ENCODE measurements around the gene FILIP1.

FILIP1 gene

DNA sequence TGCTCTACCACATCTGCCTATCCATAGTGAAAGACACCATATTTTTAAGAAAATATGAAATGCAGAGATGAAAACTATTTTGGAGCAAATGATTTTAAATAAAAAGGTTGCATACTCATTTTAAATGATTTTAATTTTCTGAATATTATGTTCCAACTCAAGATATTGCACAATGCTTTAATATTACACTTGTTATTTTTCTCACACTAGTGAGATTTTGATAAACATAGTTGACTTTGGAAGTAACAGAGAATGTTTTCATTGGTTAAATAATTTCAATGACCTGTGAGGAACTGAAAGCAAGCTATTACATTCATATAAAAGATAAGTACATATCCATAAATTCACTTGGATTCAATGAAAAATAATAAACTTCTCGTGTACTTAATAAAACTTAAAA lies 201.9 kb downstream of the FILIP1 start:
- no peak for DNase-seq (ENCODE audit: low read depth)

DNA sequence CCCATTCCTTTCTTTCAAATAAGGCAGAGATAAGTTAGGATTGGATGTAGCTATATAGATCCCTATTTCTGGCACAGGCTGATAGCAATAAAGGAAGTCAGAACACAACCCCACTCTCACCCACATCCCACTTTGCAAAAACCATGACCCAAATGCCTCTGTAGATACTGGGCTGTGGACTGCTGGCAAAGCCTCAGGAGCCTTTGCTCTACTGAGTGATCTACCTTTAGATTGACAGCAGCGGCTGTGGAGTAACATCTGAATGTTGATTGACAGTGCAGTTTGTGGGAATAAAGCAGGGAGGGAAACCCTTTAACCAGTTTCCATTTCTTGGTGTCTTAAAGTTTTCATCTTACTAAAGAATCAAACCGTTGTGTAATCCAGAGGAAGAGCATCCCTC lies 202.3 kb downstream of the FILIP1 start:
- DNase-seq (ENCODE audit: low read depth): no peak

DNA sequence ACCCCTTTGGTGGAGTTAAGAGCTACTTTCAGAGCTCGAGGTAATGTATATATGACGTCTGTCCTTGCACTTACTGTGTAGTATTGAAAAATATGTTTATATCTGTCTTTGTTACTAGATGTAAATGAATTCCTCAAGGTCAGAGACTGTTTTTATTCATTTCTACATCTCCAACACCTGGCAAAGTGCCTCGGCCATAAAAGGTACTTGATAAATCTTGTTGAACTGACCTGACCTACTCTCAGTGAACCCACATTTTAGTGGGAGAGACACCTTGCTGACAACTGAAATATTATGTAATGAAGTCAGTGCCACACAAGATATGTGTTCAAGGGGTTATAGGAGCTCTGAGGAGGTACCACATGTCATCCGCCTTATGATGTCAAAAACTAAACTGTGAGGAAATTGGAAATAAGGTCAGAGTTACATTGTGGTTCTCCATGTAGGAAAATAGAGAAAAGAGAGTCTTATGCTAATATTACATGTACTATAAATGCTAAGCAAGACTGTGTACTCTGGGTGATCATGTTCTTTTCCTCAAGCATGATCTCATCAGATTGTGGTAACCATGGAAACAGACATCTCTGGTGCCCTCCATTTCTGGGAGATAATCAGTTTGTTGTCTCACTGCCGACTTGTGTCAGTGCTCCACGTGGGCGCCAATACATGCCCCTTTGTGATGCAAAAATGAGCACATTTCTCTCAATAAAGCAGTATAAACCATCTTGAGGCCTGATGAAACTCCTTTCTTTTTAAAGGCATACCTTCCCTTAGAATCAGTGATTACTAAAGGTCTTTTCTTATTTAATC lies 203.3 kb downstream of the FILIP1 start:
- DNase-seq (ENCODE audit: low read depth): no peak

DNA sequence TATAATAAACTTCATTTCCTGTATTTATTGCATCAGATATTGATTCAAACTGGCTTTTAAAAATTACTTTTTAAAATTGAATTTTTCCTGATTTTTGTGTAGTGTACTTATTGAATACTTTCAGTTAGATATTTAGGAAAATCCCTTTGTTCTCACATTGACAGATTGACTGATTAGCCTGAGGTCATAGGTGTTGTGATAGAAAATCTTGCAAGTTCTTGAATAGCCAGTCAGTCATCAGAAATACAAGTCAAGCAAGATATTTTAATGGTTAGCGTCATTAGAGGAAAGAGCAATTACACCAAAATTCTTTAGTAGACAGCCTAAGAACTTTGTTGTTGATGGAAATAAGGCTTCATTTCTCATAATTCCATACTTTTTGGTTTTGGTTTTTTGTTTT lies 205.6 kb downstream of the FILIP1 start:
- no peak for DNase-seq (ENCODE audit: low read depth)

DNA sequence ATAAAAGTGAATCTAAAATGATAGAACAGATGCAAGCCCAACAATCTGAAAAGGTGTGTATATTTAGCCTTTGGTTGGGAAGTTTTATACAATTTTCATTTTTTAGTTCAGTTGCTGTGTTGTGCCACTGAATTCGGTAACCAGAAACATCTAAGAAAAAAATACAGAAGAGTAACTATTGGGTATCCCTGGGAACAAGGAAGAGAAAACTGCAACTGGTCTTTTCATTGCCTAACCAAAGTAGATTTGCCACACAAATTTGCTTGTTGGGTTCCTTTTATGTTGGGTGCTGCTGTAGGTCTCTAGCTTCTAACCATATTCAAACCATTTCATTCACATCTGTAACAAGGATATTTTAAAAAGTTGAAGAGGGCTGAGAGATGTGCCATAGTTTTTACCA lies 206.2 kb downstream of the FILIP1 start:
- no peak for DNase-seq (ENCODE audit: low read depth)

DNA sequence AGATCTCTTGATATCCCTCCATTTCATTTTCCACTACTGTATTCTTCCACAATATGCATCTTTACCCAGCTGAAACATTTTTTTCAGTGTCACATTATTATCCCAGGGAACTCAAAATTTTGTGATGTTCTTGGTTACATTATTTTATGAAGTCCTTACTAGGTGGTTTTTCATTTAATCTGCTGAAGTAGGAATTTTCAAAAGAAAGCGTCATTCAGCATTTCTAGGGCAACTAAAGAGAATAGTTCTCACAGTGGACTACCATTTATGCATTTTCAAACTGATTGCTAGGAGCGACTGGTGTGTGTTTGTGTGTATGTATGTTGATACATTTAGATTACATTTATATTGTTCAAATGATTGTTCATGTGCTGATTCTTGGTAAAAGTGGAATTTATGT lies 206.6 kb downstream of the FILIP1 start:
- DNase-seq (ENCODE audit: low read depth): no peak

DNA sequence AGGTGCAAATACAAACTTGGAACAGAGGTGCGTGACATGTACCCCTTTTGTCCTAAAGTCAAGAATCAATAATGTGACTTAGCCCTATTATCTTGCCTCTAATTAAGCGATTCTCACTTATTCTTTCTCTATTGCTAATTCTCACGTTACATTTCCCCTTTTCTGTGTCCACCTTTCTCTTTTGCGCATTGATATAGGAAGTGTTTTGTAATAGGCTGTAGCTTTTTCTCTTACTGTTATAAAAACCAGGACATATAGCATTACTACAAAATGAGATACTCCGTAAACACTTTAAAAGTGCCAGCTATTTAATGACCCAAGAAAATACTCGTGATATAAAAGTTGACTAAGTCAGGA lies 208.3 kb downstream of the FILIP1 start:
- DNase-seq (ENCODE audit: low read depth): no peak

DNA sequence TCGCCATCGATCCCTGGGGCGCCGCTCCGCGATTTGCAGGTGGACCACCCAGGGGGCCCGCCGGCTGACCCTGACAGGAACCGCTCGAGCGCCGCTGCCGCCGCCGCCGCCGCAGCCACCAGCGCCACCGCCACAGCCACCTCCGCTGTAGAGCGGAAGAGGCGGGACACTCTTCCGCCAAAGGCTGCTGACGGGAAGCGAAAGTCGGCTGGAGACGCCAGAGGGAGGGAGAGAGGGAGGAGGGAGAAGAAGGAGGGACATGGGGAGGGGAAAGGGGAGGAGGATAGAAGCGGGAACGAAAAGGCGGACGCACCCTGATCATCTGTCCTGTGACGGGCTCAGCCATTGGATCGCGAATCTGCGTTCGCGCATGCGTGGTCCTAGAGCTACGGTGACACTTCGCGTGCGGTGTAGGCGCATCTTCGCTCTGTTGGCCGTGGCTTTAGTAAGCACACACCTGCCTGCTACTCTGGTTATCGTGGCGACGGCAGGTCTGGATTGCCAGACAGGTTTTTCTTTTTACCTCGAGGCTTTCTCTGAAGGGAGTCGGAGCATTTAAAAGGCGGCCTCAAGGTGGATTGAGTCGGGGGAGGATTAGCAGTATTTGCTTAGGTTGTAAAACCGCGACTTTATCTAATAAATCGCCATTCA lies 208.8 kb downstream of the FILIP1 start, which contains the start of gene TMEM30A:
TMEM30A (minus strand) TSS at position 161 of the 651 bp plus-strand sequence; CDS start at position 7, 154 bp downstream.
- DNase-seq (ENCODE audit: low read depth): peak; percentile 94

DNA sequence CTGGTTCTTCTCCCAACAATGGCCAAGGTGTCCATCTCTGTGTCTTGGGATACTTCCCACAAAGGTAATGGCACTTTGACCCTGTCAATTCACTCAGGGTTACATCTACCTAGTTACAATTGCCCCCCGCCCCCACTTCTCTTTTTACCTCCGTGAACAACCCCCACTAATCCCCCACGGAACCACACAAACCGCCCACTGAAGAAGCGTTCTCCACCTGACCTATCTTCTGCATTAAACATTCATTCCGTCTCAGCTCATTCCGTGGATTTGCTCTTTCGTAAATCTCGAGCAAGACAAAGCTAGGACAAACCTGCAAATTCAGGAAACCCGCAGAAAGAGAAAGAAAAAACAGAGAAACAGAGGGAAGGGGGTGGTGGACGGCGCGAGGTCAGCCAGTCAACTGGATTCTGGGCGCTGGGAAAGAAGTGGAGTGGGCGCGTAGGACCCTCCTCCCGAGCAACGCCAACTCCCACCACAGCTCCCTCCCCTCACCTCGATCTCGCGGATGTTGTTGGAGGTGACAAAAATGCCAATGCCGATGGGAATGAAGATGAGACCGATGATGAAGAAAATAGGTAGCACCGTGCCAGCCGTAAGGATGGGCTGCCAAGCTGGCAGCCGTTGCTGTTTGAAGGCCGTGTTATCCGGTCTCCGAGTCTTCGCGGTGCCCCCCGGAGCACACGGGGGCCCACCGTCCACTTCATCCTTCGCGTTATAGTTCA lies 209.5 kb downstream of the FILIP1 start:
- peak; percentile 6 for DNase-seq (ENCODE audit: low read depth)

DNA sequence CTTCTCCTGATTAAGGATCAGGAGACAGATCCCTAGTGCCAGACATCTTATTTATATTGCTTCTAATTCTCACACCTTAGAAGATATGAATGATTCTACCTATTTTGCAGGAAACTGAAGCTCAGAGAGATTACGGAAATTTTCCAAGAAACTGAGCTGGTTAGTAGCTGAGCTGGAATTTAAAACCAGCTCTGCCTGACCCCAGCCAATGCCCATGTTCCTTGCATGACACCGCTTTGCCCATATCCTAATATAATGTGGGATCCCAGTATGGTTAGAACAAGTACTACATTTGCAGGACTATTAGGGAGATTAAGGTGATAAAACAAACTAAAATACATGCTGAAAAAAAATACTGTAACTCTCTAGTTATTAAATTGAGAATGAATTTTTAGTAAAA lies 210.9 kb downstream of the FILIP1 start:
- no peak for DNase-seq (ENCODE audit: low read depth)

DNA sequence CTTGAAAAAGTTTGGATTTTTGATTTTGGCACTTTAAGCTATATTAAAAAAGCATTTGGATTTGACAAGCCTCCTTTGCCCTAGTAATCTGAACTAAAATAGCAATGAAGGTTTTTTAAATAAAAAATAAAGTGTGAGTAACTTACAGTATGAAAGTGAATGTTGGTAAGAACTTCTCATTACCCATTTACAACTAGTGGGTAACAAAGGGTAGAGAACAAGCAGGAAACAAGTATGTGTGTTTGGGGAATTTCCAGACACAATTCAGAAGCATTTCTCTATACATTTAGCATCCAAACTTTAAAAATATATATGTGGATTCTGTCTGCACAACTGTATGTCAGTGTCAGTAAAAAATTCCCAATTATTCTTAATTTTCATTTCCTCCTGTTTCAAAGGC lies 211.9 kb downstream of the FILIP1 start:
- DNase-seq (ENCODE audit: low read depth): no peak

DNA sequence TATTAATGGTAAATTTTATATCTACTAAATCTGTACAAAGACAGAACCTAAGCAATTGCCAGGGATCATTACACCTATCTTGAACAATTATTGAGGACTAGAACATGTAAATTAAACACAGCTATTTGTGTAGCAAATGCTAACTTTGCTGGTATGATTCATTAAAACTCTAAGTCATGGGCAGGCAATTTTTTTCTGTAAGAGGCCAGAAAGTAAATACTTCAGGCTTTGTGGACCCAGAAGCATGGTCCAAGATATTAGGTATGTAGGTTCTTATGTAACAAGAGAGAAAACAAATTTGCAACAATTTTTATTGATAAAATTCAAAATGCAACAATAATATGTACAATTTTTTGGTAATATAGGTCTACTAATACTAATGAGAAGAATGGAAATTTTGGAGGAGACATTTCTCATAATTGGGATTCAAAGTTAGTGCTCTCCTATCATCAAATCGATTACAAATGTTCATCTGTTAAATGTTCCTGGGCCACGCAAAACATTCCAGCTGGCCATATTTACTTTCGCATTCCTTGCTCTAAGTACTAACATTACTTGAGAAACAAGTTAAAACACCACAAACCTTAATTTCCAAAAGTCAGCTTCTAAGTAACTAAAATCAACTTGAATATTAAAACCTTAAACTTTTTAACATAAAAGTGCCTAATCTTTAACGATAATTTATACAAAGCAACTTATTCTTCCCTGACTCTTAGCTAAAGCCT lies 213.3 kb downstream of the FILIP1 start:
- no peak for DNase-seq (ENCODE audit: low read depth)

DNA sequence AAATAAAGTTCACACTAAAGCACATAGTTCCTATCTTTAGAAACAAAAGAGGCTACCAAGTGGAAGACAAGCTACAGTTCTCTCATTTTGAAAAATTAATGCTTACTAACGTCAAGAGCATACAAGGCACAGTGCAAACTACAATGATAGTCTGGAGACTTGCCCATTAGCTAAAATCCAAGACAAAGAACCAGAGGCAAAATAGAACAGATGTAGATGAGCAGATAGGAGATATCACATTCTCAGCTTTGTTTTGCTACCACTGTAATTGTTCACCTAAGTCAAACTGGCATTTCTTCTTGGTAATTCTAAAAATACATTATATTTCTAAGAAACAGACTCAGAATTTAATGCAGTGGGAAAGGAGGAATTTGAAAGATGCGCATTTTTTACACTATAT lies 214.2 kb downstream of the FILIP1 start:
- no peak for DNase-seq (ENCODE audit: low read depth)

DNA sequence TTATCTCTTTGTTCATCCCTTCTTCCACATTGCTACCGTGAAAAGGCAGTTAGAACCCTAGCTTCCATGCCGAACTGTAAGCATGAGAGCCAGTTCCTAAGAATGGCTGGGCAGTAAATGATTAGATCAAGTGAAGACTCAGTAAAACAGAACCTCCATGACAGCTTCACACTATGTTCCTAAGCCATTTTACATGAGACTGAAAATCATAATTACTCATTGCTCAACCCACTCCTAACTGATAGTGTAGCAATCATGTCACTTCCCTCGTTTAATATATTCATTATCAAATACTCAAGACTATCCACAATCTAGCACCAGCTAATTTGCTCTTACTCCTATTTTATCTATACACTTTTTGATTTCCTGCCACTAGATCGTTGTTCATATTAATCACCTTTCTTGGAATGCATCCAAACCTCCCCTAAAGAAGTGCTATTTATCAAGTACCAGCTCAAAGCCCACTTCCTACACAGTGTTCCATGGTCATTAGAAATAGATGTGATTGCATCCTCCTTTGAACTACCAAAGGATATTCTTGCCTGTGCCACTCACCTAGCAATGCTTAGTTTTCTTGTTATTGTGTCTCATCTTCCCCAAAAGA lies 215.0 kb downstream of the FILIP1 start:
- DNase-seq (ENCODE audit: low read depth): no peak

DNA sequence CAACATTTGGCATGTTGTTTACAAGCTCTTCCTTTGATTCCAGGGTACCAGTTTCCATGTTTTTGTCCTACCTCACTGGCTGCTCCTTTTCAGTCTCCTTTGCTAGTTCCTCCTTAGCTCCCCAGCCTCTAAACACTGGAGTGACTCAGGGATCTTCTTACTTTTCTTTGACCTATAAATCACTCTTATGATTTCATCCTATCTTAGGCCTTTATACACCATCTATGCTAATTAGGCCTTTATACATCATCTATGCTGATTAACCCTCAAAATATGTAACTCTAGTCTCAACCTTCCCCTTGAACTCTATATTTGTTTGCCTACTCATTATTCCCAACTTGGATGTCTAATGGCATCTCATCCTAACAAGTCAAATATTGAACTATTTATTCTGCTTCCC lies 218.5 kb downstream of the FILIP1 start:
- no peak for DNase-seq (ENCODE audit: low read depth)

DNA sequence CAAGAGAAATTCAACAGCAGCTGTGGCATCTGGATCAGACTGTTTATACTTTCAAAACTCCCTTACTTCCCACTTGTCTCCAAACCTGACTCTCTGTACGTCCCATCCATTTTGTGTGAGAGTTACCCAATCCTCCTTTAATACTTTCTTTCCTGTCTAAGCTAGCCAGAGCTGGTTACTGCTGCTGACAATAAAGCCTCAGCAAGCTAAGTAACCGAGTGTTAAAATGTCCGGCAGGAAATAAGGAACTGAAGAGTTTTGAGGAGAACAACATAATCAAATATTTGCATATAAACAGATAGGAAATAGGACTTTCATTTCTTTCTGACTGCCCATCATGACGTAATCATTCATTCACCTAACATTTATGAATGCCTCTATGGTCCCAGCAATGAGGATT lies 220.6 kb downstream of the FILIP1 start:
- DNase-seq (ENCODE audit: low read depth): no peak

DNA sequence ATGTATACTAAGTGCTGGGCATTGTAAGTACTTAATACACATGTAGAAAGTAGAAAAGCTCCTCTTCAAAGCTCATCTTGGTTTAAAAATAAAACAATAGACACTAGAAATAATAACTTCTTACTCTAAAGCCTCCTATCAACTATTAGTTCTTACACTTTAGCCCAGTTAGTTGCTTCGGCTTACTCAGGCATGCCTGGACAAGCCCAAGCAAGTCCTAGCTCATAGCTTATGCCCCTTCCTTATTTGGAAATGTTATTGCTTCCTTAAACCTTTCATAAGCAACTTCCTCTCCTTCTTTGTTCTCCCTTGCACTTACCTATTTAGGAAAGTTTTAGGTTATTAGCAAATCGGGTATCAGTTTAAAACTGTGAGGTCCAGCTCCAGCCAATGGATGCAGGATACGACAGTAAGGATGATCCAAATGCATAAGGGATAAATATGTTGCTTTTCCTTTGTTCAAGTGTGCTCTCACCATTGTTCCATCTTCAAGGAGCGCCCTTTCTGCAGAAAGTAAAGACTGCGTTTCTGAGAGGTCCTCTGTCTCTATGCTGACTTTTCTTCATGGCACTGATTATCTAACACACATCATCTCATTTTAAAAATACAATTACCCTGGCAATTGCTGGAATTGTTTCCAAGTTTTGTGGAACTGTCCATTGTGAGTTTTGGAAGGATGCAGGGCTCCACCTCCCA lies 221.3 kb downstream of the FILIP1 start:
- no peak for DNase-seq (ENCODE audit: low read depth)

DNA sequence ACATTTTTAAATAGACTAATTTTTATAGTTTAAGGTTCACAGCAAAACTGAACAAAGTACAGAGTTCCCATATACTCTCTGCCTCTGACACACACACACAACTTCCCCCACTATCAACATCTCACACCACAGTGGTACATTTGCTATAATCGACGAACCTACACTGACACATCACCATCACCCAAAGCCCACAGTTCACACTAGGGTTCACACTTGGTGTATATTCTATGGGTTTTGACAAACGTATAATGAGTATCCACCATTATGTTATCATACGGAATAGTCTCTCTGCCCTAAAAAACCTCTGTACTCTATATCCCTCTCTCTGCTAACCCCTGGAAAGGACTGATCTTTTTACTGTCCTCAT lies 224.6 kb downstream of the FILIP1 start:
- DNase-seq (ENCODE audit: low read depth): no peak

DNA sequence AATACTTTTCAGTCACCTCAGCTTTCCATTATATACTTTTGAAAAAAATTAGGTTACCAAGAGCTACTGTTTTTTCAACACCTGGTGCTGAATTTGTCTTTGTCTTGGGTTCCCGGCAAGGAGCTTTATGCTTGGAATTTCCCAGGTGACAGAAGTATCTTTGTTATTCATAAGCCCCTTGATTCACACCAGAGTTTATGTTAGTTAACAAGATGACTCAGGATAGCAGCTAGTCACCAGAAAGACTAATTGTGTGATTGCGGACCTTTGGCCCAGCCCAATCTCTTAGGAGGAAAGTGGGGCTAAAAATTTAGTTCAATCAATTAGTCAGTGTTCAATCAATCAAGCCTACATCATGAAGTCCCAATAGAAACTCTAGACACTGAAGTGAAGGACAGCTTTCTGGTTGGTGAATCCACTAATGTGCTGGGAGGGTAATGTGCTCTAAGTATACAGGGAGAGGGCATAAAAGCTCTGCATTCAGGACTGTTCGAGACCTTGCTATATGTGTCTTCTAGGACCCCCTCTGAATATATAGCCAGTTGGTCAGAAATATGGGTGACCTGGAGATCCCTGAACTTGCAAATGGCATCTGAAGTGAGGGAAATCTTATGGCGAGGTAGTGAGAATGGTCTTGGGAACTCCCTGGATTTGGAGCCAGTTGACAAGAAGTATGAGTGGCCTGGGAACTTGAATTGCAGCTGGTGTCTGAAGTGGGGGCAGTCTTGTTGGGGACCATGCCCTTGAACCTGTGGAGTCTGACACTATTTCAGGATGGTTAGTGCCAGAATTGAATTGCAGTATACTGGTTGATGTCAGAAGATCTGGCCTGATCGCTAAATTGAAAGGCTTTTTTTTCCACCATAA lies 225.2 kb downstream of the FILIP1 start:
- DNase-seq (ENCODE audit: low read depth): no peak

DNA sequence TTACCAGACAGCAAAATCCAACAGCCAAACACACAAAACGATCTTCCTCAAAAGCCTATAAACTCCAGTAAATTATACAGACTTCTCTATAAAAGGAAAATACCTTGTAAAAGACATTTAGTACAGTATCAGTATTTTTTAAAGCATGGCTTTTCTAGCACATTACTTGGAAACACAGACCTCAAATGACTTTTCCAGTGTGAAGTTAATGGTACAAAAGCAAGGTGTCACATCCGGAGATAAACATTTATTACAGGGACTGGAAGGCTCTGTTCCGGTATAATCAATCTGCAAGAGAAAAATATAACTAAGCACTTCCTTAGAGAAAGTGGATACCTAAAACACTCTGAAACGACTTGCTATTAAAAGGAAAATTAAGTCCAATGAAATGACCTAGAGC lies 226.1 kb downstream of the FILIP1 start:
- no peak for DNase-seq (ENCODE audit: low read depth)
